C4-2B (cell line): Measurements from ENCODE around the gene NSMF.
A peak's percentile ranks its signal among the peaks of the same experiment; 100 is the strongest.

Source experiments
- H3K27ac ChIP-seq: fragments of 450-650 bp; 2 replicates; pipeline ENCODE4 v1.5.1; 2017
- ZFX ChIP-seq: fragments of 450-650 bp; IDR thresholded peaks from 2 replicates; pipeline ENCODE4 v1.6.1; 2017
- TF ChIP-seq, protein P1 (sequence below): fragments of 450-650 bp; conservative IDR thresholded peaks from 2 replicates; pipeline ENCODE4 v1.5.1; 2017; ENCODE audit warnings: mild to moderate bottlenecking

Gene NSMF

DNA sequence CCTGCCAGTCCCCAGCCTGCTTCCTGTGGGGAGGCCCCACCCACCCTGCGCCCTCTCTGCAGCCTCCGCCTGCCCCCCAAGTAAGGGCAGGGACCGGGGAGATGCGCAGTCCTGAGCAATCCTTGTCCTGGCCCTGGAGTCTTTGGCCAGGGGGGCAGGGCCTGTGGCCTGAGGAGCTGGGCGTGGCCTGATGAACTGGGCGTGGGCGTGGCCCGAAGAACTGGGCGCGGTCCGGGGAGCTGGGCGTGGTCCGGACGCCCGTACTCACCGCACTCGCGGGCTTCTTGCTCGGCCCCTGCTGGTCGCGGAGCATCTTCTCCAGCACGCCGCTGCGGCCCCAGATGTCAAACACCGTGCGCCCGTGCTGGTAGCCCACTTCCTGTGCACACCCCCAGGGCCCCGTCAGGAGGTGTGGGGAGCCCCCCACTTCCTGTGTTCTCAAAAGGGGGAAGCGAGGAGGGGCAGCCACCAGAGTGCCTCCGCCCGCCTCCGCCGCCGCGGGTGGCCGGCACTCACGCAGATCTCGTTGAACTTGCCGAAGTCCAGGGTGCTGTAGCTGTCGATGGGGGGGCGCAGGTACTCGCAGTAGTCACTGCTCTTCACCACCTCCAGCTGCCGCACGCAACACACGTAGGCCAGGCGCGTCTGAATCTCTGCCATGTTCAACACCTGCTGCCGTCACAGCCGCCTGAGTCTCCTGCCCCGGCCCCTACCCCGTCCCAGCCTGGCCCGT, 2.7 kb upstream of the NSMF start:
- no peak overlapping the region for H3K27ac ChIP-seq
- TF ChIP-seq ZFX, result no peak
- TF ChIP-seq, protein P1, sequence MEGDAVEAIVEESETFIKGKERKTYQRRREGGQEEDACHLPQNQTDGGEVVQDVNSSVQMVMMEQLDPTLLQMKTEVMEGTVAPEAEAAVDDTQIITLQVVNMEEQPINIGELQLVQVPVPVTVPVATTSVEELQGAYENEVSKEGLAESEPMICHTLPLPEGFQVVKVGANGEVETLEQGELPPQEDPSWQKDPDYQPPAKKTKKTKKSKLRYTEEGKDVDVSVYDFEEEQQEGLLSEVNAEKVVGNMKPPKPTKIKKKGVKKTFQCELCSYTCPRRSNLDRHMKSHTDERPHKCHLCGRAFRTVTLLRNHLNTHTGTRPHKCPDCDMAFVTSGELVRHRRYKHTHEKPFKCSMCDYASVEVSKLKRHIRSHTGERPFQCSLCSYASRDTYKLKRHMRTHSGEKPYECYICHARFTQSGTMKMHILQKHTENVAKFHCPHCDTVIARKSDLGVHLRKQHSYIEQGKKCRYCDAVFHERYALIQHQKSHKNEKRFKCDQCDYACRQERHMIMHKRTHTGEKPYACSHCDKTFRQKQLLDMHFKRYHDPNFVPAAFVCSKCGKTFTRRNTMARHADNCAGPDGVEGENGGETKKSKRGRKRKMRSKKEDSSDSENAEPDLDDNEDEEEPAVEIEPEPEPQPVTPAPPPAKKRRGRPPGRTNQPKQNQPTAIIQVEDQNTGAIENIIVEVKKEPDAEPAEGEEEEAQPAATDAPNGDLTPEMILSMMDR, result no peak

DNA sequence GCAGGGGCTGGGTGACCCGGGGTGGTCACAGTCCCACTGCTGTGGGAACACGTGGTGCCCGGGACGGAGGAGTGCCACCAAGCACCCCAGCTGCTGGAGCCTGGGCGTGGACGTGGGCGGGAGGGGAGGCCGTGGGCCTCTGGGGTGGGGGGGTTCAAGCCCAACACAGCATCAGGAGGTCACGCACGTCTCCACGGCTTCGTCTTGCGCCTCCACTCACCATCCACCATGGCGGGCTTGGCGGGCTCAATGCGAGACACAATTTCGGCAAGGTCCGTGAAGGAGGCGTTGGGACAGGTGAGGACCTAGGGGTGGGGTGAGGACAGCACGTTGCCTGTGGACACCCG, 2.2 kb upstream of the NSMF start:
- H3K27ac ChIP-seq, result no peak overlapping the region
- TF ChIP-seq, protein P1, result no peak
- TF ChIP-seq ZFX, result no peak

DNA sequence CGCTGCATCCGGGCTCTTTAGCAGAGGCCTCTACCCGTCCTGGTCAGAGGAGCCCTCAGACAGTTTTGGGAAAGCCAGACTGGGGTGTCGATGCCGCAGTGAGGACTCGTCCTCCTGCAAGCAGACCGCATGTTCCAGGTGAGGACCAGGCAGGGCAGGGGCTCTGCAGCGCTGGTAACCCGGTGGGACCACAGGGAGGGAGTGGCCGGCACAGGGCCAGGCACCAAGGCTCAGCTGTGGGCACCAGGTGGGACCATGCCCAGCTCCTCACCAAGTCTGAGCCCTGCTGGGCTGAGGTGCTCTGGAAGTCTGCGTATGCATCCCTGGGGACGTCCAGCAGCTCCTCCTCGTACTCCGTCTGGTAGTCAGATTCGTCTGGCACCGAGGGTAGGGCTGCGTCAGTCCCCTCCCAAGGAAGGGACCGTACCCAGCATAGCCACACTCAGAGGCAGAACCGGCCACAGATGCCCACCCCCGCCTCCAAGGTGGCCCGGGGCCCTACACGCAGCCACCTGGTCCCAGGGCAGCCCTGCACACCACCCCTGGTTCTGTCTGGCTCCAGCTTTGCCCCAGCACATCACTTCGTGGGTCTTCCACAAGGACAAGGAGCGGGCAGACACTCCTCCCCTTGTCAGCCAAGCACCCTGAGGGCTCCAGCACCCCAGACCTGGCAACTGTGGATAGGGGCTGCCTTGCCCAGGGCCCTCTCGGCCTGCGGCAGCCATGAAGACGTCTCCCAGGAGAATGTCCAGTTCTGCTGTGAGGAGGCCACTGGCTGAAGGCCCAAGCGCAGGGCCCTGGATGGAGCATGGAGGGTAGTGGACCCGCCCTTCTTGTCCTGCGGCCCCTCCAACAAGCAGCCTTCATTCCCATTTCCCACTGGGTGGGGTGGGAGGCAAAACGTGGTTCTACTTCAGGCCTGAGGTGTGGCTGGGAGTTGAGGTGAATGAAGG, 1.5 kb upstream of the NSMF start:
- TF ChIP-seq, protein P1, result no peak
- TF ChIP-seq ZFX, result no peak
- H3K27ac ChIP-seq, result no peak overlapping the region

DNA sequence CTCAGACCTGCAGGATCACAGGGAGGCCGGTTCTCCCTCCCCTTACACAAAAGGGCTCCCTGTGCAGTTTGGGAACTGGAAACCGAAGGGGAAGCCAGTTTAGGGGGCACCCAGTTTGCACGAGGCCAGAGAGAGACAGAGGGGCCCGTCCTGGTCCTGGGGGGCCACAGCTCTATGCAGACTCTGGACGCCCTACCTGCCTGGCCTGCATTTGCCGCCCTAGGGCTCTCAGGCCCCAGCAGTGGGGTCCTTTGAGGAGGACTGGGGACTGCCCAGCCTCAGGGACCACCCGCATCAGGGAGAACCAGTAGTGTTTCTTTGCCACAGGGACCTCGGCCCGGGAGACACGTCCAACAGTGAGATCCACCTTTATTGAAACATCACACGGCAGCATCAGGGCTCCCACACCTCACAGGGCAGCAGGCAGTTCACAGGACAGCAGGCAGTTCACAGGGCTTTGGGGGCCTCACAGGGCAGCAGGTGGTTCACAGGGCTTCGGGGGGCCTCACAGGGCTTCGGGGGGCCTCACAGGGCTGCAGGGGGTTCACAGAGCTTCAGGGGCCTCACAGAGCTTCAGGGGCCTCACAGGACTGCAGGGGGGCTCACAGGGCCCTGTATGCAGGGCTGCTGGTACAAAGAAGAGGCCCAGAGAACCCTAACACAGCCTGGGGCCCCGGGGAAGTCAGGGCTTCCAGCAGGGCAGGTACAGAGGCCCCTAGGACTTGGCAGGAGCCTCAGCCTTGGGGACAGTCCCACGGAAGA, 648 bp upstream of the NSMF start:
- no peak for TF ChIP-seq ZFX
- TF ChIP-seq, protein P1, result no peak
- H3K27ac ChIP-seq, result peak overlapping the region; percentile 84

DNA sequence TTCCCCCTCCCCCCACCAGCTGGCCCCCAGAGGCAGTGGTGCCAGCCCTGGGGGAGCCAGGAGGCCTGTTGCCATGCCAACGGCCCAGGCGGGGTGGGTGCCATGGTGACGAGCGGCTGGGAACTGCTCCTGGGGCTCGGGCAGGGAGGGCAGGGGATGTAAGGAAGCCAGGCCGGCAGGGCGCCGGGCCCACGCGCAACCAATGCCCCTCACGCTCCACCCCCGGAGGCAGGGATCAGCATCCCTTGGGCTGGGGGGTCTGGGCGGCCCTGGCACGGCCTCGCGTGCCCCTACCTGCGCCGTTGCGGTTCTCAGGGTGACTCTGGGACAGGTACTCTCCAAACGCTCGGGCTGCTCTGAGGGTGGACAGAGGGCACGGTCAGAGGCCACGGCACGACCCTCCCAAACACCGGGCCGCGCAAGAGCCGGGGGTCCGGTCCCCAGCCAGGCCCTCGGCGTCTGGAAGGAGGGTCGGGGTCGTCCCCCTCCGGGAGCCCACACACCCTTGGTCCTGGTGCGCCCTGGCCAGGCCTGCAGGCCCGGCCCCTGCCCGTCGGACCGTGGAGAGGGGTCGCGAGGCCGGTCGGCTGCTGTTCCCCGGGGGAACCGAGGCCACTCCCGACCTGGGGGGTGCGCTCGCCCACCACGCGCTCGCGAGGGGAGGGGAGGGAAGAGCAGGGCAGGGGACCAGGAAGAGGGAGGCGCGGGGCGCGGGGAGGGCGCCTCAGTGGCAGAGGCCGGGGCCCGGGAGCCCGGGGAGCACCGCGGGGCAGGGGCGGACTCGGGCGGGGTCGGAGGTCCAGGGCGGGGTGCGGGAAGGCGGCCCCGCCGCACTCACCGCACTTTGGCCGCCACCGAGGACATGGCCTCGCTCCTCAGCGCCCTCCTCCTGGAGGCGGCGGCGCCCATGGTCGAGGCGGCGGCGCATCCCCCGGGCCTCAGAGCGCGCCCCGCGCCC, 661 bp downstream of the NSMF start:
- H3K27ac ChIP-seq, result peak overlapping the region; percentile 84
- TF ChIP-seq, protein P1, result no peak
- TF ChIP-seq ZFX, result peak; percentile 83; the same call in 1 of the 2 replicates

DNA sequence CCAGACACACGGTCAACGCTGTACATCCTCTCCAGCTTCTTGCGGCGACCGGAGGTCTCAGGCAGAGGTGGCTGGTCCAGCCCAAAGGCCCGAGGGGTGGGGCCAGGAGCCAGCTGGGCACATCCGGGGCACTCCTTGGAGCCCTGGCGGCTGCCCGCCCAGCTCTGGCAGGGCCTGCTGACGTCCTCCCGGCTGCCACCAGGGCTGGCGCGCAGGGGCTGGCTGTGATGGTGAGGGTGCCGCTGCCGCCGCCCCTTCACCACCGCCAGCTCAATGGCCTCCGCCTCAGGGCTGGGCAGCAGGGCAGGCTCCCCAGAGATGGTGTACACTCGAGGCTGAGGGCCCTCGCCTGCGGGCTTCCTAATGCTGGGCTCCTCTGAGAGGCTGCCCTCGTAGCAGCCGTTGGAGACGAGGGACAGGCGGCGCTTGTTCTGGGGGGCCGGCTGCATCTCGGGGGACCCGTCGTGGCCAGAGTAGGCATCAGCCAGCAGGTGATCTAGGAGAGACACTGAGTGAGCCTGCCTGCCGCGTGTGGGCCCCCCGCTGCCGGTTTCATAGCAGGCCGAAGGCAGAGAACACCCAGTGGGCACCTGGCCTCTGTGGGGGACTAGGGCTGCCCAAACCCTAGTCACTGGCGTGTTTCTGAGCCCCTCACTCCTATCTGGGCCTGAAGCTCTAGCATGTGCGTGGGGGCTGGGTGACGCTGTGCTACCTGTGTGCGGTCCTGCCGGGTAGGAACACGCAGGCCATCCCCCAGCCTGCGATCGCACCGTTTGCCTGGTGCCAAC, 1.5 kb downstream of the NSMF start:
- H3K27ac ChIP-seq, result peak overlapping the region; percentile 84

More for the DNA sequence above, 1.5 kb downstream of the NSMF start:
- no peak for TF ChIP-seq ZFX
- TF ChIP-seq, protein P1, result no peak
